ENCODE measurements around the gene GCK.
"Not testable (repeated sequence)": the region's sequence is repeated elsewhere in the genome, so short reads cannot be mapped to it uniquely, and the experiment has no call there.

The GCK gene

DNA sequence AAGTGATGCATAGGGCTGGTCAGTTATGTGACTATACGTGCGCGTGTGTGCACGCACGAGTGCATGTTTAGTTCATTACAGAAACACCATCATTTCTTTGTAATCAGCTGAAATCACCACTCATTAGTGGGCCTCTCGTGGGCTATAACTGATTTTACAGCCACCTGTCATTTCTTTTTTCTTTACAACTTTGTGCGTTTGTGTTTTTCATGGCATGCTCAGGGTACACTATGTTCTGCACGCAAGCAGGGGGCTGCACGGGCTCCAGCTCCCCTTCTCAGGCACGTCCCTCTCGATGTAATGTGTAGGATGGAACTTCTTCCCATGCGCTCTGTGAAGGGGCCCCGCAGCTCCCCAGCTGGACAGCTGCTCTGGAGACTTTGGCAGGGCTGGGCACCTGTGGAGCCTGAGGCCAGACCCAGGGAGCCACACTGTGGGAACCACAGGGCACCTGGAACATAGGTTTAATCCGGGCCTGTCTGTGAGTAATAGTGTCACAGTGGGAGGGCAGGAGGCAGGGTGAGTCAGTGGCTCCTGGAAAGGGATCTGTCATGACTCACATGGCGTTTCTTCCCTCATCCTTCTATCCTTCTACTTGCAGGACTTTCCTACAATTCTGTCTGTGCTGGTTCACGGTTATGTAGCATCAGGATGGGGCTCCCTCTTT lies 4.9 kb downstream of the GCK start:
- no peak for DNase-seq (ENCODE audit: low read depth in 4 of 4, low spot score in 1 of 4)

DNA sequence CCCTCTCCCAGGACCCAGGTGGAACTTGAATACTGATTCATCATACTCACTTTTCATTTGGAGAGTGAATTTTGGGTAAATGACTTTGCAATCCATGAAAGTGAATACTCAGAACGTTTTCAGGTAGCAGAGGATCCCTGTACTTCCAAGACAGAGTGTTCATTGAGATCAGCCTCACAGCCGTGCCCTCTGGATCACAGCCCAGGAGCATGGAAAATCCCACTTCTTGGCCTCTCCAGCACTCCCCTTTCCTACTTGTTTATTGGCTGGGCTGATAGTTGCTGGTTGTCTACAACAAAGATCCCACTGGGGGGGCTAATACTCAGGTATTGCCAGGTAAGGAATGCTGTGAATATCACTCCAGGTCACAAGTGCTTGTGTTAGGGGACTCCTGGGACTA lies 5.9 kb downstream of the GCK start:
- no peak for DNase-seq (ENCODE audit: low read depth in 4 of 4, low spot score in 1 of 4)

DNA sequence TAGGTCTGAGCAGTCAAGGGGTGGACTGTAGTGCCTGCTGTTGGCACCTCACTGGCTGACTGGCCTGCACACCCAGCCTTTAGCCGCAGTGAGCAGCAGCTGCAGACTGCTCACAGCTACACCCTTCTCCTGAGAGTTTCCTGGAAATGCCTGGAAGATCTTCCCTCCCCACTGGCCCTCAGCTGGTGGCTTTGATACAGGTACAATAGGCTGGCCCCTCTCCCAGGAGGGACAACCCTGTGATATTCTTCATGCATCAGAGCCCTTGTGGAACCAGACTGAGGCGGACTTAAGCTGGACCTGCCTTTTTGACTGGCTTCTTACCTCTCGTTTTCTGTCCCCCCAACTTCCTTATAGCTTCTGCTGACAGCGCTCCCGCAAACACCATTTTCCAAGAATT lies 6.4 kb downstream of the GCK start:
- DNase-seq (ENCODE audit: low read depth in 4 of 4, low spot score in 1 of 4) = no peak

DNA sequence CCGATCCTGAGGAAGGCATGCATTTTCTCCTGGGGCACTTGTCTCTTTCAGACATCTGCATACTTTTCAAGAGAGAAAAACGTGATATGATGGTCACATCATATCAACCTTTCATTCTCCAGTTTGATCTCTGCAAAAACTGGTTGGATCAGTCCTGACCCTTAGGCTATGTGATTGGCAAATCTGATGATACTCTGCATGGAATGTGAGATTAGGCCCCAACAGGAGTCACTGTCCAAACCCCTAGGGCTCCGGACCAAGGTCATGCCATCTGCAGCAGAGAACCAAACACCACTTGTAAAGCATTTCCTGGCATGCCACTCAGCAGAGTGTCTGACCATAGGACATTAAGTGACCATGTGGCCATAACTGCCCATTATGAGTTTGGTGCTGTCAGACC lies 8.6 kb downstream of the GCK start:
- no peak for DNase-seq (ENCODE audit: low read depth in 4 of 4, low spot score in 1 of 4)

DNA sequence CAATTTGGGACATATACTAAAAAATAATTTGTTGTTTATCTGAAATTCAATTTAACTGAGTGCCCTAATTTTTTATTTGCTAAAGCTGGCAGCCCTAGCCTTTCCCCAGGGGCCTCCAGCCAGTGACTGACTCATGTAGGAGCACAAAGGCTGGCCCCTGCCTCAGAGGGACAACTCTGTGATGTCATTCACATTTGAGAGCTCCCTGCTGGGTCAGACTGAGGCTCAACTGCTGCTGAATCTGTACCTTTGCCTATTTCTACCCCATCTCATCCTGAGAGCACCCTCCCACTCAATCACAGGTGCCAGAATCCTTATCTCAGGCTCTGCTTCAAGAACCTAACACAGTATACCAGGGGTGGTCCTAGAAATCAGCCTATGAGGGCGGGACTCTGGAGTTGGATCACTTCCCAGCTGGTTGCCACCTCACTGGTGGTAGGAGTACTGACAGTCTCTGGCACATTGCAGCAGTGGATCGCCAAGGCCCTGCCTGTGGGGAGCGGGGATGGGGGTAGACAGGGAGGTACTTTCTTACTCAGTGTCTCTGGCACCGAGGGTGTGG lies 11.6 kb downstream of the GCK start:
- no peak for DNase-seq (ENCODE audit: low read depth in 4 of 4, low spot score in 1 of 4)

DNA sequence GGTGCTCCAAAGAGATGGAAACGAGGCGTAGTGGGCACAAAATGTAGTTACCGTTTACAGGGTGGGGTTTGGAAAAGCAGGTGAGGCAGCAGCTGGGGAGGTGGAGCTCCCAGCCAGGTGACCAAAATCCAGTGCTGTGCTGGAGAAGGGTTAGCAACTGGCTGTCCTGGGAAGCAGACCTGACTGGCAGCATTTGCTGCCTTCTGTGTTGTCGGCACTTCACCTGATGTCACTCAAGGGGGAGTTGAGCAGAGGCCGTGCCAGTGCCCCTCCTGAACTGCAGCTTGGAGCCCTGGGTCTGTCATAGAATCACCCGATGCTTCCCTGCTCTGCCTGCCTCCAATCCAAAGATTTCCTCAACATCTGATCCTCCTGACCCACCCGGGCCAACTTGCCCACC lies 12.8 kb downstream of the GCK start:
- DNase-seq (ENCODE audit: low read depth in 4 of 4, low spot score in 1 of 4) = no peak

DNA sequence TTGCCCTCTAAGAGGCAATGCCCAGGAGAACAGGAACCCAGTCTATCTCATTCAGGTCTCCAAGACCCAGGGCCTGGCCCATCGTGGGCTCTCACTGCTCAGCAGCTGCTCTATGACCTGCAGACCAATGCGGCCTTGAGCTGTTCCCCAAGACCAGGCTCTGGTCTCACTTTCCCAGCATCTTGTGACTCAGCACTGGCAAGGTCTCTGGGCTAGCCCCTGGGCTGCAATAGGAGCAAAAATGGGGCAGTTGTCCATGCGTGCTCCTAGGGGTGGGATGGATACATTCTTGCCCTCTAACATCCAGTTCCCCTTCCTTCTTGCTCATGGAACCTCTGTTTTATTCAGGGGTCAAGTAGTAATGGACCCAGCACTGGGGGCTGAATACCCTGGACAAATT lies 13.5 kb downstream of the GCK start:
- no peak for DNase-seq (ENCODE audit: low read depth in 4 of 4, low spot score in 1 of 4)

DNA sequence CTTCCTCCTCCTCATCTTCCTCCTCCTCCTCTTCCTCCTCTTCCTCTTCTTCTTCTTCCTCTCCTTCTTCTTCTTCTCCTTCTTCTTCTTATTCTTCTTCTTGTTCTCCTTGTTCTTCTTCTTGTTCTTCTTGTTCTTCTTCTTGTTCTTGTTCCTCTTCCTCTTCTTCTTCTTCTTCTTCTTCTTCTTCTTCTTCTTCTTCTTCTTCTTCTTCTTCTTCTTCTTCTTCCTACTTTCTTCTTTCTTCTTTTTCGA lies 14.6 kb downstream of the GCK start:
- DNase-seq (ENCODE audit: low read depth in 4 of 4, low spot score in 1 of 4) = not testable (repeated sequence)

DNA sequence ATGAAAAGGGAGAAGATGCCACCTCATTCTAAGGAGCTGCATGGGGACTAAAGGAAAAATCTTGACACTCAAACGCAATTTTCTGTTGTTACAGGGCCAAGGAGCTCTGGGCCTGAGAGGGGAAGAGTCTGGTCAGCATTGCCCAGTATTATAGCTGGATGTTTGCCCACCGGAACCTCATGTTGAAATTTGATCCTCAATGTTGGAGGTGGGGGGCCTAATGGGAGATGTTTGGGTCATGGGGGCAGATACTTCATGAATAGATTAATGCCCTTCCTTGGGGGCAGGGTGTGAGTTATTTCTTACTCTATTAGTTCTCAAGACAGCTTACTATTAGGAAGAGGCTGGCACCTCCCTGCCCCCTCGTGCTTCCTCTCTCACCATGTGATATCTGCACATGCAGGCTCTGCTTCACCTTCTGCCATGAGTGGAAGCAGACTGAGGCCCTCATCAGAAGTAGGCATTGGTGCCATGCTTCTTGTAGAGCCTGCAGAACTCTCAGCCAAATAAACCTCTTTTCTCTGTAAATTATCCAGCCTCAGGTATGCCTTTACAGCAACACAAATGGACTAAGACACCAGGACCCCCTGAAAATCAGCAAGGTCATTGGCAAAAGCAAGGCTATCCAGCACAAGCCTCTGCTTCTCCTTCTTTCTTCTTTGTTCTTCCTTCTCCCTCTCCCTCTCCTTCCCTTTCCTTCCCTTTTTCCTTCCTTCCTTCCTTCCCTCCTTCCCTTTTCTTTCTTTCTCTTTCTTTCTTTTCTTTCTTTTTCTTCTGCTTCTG lies 15.1 kb downstream of the GCK start:
- no peak for DNase-seq (ENCODE audit: low read depth in 4 of 4, low spot score in 1 of 4)

DNA sequence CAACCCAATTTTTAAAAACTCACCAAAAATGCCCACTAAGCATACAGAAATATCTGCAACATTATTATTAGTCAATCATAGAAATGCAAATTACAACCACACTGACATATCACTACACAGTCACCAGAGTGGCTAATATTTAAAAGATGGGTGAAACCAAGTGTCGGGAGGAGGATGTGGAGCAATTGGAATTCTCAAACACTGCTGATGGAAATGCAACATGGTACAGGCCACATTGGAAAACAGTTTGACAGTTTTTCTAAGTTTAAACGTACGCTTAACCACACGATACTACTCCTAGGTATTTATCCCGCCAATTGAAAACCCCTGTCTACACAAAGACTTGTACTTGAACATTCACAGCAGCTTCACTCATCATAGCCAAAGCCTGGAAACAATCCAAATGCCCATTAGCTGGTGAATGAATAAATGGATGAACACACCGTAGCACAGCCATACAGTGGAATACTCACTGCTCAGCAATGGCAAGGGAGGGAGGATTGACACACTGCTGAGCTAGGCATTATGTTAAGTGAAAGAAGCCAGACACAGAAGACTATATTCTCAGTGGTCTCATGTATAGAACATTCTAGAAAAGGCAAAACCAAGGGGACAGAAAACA lies 16.3 kb downstream of the GCK start:
- no peak for DNase-seq (ENCODE audit: low read depth in 4 of 4, low spot score in 1 of 4)

DNA sequence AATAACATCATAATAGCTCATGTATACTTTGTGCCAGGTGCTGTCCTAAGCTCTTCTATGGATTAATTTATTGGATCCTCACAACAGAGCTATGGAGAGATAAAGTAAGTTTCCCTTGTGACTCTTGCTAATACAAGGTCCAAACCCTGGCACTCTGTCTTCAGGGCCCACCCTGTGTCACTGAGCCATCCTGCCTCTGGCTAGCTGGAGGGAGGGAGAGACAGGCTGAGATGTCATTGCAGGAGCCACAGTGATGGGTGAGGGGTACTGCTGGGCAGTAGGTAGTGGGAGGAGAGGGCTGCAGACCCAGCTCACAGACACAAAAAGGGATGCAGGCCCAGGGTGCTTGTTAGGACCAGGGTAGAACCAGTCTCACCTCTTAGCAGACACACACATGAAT lies 16.9 kb downstream of the GCK start:
- no peak for DNase-seq (ENCODE audit: low read depth in 4 of 4, low spot score in 1 of 4)

DNA sequence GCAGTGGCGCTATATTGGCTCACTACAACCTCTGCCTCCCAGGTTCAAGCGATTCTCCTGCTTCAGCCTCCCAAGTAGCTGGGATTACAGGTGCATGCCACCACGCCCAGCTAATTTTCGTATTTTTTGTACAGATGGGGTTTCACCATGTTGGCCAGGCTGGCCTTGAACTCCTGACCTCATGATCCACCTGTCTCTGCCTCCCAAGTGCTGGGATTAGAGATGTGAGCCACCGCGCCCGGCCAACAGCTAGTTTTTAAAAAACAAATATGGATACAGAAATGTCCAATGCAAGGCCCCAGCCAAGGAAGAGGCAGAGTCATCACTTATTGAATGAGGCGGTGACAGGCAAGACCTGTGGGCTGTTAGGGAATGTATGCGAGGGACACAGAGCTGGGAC lies 17.3 kb downstream of the GCK start:
- DNase-seq (ENCODE audit: low read depth in 4 of 4, low spot score in 1 of 4) = not testable (repeated sequence)

DNA sequence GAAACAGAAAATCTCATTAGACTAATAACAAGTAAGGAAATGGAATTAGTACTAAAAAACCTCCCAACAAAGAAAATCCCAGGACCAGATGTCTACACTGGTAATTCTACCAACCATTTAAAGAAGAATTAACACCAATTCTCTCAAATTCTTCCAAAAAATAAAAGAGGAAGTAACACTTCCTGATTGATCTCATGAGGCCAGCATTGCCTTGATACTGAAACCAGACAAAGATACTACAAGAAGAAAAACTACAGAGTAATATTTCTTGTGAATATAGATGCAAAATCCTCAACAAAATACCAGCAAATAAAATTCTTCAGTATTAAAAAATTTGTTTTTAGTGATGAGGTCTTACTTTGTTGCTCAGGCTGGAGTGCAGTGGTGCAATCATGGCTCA lies 21.3 kb downstream of the GCK start:
- no peak for DNase-seq (ENCODE audit: low read depth in 4 of 4, low spot score in 1 of 4)

DNA sequence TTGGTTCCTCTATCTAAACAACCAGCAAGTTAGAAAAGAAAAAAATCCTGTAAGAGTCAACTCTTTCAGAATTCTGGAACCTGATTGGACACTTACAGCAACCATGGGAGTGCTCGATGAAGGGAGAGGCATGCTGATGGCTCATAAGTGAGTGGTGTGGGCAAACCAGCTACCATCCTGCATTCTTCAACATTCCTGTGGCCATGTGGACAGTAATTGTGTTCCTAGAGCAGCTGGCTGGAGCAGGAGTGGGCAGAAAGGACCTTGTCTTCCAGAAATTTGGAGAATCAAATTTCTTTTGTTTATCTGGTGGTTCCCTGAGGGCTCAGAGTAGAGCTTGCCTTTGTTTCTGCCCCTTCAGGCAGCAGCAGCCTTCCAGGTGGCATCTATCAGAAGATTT lies 25.6 kb downstream of the GCK start:
- no peak for DNase-seq (ENCODE audit: low read depth in 4 of 4, low spot score in 1 of 4)

DNA sequence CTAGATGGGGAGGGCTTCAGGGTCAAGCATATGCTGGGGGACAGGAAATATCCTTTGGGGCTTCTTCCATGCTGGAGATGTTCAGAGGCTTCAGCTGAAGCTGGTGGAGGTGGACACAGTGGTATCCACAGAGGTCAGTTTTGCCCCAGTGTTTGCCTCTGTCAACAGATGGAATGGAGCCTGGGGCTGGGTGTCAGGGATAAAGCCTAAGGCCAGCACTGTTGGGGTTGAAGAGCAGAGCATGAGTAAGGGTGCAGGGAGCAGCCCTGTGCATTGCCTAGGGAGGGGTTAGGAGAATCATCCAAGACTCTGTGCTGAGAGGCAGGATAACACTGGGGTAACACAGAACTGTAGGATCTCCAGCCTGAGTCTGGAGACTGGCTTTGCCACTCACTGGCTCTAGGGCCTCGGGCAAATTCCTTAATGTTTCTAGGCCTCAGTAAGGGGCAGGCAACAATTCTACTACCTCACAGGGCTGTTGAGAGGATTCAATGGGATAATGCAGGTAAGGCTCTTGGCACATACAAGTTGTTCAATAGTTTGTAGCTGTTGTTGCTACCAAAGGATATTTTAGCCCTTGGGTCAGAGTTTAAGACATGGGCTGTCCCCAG lies 26.3 kb downstream of the GCK start:
- no peak for DNase-seq (ENCODE audit: low read depth in 4 of 4, low spot score in 1 of 4)

DNA sequence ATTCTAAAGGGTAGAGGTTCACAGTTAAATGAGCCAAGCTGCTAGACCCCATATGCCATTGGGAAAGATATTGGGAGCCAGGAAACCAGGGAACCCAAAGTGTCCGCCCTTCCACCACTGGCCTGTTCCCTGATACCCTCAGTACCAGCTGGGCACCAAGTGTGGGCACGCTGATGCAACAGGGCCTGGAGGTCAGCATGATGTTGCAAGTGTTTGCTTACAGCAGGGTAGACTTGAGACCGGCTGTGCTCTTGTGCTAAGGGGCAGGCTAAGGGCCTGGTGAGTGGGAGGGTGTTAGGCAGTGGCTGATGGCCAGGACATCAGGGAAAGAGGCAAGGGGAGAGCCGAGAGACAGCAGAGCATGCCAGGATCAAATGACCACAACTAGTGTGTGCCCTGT lies 27.1 kb downstream of the GCK start:
- no peak for DNase-seq (ENCODE audit: low read depth in 4 of 4, low spot score in 1 of 4)

DNA sequence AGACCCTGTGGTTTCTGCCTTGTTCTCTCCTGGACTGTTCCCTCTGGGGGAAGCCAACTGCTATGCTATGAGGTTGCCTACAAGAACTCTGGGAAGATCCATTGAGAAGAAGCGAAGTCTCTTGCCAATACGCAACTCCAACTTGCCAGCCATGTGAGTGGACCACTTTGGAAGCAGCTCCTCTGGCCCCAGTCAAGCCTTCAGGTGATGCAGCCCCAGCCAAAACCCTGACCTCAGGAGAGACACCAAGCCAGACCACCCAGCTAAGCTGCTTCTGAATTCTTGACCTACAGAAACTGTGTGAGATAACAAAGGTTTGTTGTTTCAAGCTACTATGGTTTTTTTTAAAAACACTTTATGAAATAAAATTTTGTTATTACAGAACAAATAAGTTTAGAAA lies 27.9 kb downstream of the GCK start:
- no peak for DNase-seq (ENCODE audit: low read depth in 4 of 4, low spot score in 1 of 4)

DNA sequence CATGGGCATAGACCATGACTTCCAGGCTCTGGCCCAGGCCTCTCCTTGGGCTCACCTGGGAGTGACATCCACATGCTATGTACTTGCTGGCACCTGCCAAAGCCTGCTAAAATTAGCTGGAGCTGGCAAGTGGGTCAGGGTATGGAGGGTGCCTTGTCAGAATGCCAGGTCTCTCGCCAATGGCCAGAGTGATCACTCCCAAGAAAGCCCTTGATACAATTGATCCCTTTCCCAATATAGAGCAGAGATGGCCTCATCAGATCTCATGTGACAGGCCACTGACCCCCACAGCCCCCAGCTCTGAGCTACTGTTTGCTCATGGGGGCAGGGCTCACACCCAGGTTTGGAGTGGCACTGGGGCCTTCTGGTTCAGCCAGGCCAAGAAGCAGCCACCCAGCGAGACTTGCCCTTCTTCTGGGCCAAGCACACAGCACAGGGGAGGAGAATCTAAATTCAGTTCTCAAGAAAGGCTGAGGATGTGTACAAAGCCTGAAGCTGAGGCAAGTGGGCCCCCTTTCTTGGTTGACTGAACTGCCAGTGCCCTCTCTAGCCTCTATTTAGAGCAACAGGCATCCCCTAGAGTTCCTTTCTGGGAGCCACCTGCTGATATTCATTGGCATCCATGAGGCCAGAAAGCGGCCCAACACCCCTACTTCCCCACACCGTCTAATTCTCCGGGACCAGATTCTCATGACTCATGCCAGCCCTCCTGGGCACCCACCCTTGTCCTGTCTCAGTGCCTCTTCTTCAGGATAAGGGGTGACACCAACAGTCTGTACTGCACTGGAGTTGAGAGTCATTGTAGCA lies 29.2 kb downstream of the GCK start:
- no peak for DNase-seq (ENCODE audit: low read depth in 4 of 4, low spot score in 1 of 4)

DNA sequence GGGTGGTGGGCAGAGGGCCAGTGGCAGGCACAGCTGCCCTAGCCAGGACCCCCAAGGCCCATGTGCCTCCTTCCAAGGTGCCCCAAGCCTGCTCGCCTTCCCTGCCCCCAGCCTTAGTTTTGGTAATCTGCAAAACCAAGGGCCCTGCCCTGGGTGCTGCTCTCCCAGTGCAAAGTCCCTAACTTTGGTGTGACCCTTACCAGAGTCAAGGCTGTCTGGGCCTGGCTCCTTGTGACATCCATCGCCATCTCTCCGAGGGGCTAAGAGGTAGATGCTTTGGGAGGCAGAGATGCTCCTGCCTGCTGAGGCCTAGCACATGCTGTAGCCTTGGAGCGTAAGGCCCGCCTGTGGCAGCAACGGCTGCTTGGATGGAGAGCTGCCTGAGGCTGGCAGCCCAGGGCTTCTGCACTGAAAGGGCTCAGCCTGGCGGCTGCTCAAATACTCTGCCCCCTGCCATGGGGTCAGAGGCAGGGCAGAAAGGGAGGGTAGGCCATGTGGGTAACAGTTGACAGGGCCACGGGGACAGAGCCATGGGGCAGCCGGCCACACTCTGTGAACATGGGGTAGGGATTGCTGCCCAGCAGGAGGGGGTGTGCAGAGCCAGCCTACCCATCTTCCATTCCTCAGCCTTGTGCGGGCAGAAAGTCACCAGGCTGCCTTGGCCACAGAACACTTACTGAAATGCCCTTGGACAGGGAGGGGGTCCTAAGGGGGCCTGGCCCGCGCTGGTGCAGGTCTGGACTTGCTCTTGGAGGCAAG lies 30.2 kb downstream of the GCK start:
- DNase-seq (ENCODE audit: low read depth in 4 of 4, low spot score in 1 of 4) = no peak

DNA sequence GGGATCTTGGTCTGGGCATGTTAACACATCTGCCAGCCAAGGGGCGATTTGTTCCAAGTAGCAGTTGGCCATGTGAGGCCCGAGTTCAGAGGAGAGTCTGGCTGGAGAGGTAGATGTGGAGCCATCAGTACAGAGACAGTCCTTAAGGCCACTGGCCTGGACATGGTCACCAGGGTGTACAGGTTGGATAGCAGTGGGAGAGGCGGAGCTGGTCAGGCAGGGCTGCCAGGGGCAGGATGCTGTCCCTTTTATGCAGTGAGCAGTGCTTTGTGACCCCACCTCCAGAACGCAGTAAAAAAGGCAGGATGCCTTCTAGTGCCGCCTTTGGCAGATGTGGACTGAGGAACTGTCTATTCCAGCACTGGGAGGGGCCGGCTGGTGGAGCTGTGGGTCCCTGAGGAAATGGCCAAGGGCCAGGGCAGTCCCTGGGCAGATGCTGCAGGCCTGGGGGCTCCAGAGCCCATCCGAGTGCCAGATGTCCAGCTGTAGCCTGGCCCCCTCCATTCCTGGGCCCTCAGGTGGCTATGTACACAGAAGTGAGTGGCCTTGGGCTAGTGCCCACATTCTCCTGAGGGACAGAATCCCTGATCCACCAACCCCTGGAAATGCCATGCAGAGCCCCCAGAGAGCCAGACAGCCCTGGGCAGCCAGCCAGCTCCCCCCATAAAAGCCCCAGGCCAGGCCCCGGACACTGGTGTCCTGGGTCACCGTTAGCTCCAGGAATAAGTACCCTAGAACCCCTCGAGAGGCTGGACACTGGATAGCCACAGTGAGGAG lies 31.0 kb downstream of the GCK start:
- DNase-seq (ENCODE audit: low read depth in 4 of 4, low spot score in 1 of 4) = no peak

Data from stimulated activated CD4-positive, alpha-beta T cell treated with anti-CD3 and anti-CD28 coated beads, Interleukin-1b, Interleukin-23, amount 100 ng/mL, for 24 hours (primary cell).